Stimulated activated effector memory CD8-positive, alpha-beta T cell treated with anti-CD3 and anti-CD28 coated beads, Interleukin-12 subunit alpha, Interleukin-12 subunit beta, amount 100 ng/mL, for 72 hours (primary cell): ENCODE data around the gene CFB.

Source experiments
- ATAC-seq: fragments of 150-1000 bp; cut with Tn5 transposase; 2 replicates; pipeline ENCODE4 v1.10.0; 2021
- DNase-seq, 2 donors: peaks; one replicate each; pipeline ENCODE4 v3.0.0; 2021 to 2022; ENCODE audit warnings: low spot score in 2 of 2
- H3K27ac Mint-ChIP-seq: one replicate; pipeline ENCODE4 v1.8.0; 2022; ENCODE audit warnings: mild to moderate bottlenecking, mixed read lengths
- H3K36me3 Mint-ChIP-seq: one replicate; pipeline ENCODE4 v1.8.0; 2022; ENCODE audit warnings: mild to moderate bottlenecking, mixed read lengths
- H3K4me1 Mint-ChIP-seq: one replicate; pipeline ENCODE4 v1.8.0; 2022; ENCODE audit warnings: mixed read lengths
- H3K4me3 Mint-ChIP-seq: one replicate; pipeline ENCODE4 v1.8.0; 2022; ENCODE audit warnings: mild to moderate bottlenecking, mixed read lengths
- H3K9me3 Mint-ChIP-seq: one replicate; pipeline ENCODE4 v1.8.0; 2022; ENCODE audit warnings: mixed read lengths

The CFB gene

DNA sequence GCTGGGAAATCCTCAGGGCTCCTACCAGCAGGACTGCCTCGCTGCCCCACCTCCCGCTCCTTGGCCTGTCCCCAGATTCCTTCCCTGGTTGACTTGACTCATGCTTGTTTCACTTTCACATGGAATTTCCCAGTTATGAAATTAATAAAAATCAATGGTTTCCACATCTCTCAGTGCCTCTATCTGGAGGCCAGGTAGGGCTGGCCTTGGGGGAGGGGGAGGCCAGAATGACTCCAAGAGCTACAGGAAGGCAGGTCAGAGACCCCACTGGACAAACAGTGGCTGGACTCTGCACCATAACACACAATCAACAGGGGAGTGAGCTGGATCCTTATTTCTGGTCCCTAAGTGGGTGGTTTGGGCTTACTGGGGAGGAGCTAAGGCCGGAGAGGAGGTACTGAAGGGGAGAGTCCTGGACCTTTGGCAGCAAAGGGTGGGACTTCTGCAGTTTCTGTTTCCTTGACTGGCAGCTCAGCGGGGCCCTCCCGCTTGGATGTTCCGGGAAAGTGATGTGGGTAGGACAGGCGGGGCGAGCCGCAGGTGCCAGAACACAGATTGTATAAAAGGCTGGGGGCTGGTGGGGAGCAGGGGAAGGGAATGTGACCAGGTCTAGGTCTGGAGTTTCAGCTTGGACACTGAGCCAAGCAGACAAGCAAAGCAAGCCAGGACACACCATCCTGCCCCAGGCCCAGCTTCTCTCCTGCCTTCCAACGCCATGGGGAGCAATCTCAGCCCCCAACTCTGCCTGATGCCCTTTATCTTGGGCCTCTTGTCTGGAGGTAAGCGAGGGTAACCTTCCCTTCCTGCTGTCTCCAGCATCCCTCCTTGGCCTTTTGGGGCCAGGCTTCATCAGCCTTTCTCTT is at the start of gene CFB:
CFB (plus strand) TSS at position 589 of the 863 bp plus-strand sequence; CDS start at position 716, 127 bp downstream.
- no peak within 1 kb of the TSS for H3K27ac Mint-ChIP-seq
- DNase-seq = no peak
- H3K36me3 Mint-ChIP-seq = no peaks in the 10 kb centered on the region
- H3K9me3 Mint-ChIP-seq = no peaks in the 10 kb centered on the region
- no peak within 1 kb of the TSS for H3K4me3 Mint-ChIP-seq
- no peak for ATAC-seq
- peaks cover 10% of the 10 kb centered on the region for H3K4me1 Mint-ChIP-seq

DNA sequence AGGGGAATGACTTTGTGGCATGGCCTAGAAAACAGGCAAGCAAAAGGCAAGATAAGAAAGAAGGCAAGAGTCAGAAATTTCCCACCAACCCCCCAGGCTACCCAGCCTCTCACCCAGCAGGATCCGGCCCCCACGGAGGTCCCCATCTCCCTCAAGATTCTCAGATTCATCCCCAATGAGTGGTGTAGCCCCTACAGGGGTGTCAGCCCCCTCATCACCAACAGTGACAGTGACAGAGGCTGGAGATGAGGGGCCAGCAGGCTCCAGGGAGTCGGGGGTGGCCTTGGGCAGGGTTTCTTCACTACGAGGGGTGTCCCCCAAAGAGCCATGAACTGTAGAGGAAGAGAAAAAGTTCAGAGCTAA is 49.4 kb upstream of the CFB start:
- DNase-seq = no peak
- ATAC-seq = no peak
- H3K9me3 Mint-ChIP-seq = no peaks in the 10 kb centered on the region

DNA sequence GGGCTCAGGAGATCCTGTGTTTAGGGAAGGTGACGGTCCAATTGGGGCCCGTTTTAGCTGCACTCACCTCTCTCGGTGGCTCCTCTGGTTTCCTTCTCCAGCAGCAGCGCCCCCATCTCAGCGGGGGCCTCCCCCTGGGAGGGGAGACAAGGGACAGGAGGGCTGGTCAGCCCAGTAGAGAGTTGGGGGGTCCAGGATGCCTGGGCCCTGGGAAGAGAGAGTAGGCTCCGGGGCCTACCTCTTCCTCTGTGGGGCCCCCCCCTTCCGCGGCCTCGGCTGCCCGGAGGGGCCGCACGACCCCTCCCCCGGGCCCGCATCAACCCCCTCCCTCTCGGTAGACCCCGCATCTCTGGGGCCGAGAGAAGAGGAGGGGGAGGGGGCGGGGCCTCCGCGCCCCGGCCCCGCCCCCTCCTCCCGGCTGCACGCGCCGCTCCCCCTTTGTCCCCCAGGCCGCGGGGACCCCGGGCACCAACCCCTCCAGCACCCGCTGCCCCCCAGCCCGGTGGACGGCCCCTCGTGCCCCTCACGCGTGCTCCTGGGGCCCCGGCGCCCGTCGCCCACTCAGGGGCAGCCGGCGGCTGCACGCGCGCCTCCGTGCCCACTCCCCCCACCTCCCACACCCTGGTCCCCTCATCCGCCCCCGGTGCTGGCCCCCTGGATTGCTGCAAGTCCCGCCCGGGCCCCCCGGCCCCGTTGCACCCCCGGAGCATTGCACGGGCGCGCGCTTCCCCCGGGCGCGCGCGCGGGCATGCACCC is 48.9 kb upstream of the CFB start:
- Mint-ChIP-seq H3K9me3 (no peaks in the 10 kb centered on the region), H3K36me3 (peaks cover 51% of the 10 kb centered on the region)
- DNase-seq = peak in 1 of 2 donors; percentile 63

More for the DNA sequence above, 49.4 kb upstream of the CFB start:
- peak overlapping the region; percentile 91 for H3K27ac Mint-ChIP-seq
- peak overlapping the region; percentile 82 for H3K4me3 Mint-ChIP-seq
- peaks cover 33% of the 10 kb centered on the region for H3K4me1 Mint-ChIP-seq
- peaks cover 53% of the 10 kb centered on the region for H3K36me3 Mint-ChIP-seq

DNA sequence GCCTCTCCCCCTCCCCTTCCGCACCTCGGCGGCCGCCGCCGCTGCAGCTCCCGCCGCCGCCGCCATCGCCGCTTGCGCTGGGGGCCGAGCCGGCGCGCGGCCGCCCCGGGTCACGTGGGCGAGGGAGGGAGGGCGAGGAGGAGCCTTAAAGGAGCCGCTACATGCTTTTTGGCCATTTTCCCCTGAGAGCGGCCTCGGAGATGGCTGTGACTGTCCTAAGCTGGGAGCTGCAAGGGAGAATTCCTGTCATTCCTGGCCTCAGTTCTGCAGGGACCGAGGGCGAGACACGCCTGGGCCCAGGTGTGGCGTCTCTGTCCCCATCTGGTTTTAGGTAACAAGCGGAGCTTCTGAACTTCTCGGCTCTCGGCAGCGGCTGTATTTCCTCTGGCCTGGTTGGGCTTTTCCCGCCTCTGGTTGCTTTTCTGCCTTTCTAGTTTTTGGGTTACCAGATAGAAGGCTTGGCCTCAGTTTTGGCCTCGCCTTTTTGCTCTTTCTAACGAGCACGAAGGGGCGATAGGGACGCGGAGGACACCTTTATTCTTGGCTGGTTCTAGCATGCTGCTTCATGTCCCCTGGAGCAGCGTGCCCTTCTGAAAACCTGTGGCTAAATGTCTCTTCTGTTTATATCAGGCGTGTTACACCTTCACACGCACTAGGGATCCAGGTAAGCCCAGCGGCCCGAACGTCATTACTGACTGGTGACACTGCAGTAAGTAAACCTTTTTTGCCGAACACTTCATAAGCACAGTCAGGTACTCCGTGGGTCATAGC is 48.1 kb upstream of the CFB start, which contains the start of gene EHMT2:
EHMT2 (minus strand) TSS at position 87 of the 771 bp plus-strand sequence; CDS start at position 66, 21 bp downstream.
- Mint-ChIP-seq H3K27ac (peak within 1 kb of the TSS; percentile 91), H3K36me3 (peaks cover 52% of the 10 kb centered on the region), H3K9me3 (no peaks in the 10 kb centered on the region), H3K4me1 (peaks cover 40% of the 10 kb centered on the region), H3K4me3 (peak within 1 kb of the TSS; percentile 94)
- DNase-seq (peak; percentile 78 to 90), ATAC-seq (peak; percentile 78)

More for the DNA sequence above, 48.9 kb upstream of the CFB start:
- Mint-ChIP-seq H3K27ac (peak overlapping the region; percentile 91), H3K4me3 (peak overlapping the region; percentile 94), H3K4me1 (peaks cover 33% of the 10 kb centered on the region)
- peak; percentile 1 for ATAC-seq

DNA sequence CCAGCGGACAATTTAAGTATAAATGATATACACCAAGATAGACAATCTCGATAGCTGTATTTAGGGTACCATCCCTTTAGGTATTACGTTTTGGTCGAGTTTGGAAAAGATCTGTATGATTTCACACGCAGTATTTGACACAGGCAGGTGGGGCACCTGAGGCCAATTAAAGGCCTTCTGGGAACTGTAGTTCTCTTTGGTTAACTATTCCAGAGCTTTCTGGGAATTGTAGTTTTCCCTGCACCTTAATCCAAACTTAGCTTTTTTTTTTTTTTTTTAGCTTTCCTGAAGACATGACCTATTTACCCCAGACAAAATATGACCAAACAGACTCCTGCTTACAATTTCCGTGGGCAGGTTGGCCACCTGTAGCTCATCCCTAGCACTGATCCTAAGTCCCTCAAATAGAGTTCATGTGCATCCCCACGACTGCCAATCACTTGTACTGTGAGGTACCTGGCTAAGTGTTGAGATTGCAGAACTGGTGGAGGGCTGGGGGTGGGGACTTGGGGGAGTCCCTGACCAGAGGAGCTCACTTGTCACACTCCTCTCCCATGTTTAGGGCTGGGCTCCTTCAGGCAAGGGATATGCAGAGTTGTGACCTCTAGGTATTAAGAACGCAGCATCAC is 47.4 kb upstream of the CFB start:
- Mint-ChIP-seq H3K4me3 (peak overlapping the region; percentile 94), H3K4me1 (peaks cover 45% of the 10 kb centered on the region), H3K36me3 (peaks cover 48% of the 10 kb centered on the region), H3K27ac (peak overlapping the region; percentile 91), H3K9me3 (no peaks in the 10 kb centered on the region)
- DNase-seq (no peak), ATAC-seq (peak; percentile 2)

DNA sequence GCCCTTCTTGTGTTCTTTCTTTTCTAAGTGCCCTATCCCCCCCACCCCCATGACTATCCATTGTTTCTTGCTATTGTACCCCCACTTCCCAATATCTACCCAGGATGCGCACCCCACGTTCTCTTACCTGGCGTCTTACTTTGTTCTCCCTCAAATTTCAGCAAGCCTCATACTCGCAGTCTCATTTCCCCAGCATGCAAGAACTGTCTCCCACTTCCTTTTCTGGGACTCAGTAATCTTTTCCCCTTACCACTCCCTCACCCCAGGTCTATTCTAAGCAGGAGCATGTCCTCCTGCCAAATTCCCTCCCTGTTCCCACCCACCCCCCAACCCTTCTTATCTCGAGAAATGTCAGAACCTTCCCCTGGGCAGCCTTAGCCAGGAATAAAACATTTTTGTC is 46.7 kb upstream of the CFB start:
- Mint-ChIP-seq H3K36me3 (peaks cover 41% of the 10 kb centered on the region), H3K4me3 (peak overlapping the region; percentile 94), H3K27ac (no peak overlapping the region), H3K4me1 (peaks cover 45% of the 10 kb centered on the region), H3K9me3 (no peaks in the 10 kb centered on the region)
- ATAC-seq = no peak
- DNase-seq = no peak

DNA sequence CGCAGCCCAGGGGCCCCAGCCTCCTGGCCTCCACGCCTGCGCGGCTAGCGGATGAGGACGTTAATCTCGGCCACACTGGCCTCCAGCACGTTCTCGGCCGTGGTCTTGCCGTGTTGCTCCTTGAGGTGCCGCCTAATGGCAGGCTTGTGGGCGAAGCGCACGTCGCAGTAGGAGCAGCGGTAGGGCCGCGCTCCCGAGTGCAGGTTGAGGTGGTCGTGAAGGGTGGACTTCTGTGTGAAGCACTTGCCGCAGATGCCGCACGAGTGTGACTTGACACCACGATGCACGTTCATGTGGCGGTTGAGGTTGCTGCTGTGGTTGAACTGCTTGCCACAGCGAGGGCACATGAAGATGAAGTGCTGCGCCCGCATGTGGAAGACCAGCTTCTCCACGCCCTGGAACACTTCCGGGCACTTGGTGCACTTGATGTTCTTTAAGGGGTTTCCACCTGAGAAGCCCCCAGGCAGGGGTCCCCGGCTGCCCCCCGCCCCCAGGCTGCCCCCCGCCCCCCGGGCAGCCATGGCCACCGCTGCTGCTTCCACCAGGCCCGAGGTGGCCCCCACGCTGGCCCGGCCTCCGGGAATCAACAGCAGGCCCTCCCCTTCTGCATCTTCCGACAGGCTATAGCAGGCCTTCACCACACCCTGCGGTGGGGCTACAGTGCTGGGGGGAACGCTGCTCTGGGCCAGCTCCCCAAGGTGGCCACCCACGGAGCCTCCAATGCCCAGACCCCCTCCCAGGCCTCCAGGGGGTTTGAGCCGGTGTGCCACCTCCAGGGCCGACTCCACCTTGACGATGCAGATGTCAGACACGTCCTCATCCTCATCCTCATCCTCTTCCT is 45.8 kb upstream of the CFB start:
- peak overlapping the region; percentile 94 for H3K4me3 Mint-ChIP-seq
- peaks cover 45% of the 10 kb centered on the region for H3K4me1 Mint-ChIP-seq
- no peak for ATAC-seq
- H3K27ac Mint-ChIP-seq = no peak overlapping the region
- no peak for DNase-seq
- peaks cover 32% of the 10 kb centered on the region for H3K36me3 Mint-ChIP-seq
- H3K9me3 Mint-ChIP-seq = no peaks in the 10 kb centered on the region

DNA sequence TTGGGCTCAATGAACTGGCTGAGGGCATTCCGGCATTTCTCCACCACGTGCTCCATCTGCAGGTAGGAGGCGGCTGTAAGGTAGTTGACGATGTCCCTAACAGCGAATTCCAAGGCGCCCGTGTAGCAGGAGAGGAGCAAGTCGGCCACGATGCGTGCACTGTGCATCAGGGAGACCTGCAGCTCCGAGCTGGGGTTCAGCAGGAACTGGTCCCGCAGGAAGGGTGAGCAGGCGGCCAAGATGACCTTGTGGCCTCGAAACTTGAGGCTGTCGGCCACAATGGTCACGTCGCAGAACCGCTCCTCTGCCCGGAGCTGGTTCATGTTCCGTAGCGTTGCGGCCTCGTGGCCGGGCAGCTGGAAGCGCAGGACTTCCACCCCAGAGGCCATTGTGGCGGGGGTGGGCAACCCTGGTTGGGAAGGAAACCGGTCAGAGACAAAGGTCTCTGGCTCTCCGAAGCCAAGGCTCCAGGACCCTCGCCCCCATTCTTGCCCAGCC is 44.9 kb upstream of the CFB start:
- H3K27ac Mint-ChIP-seq = no peak overlapping the region
- no peaks in the 10 kb centered on the region for H3K9me3 Mint-ChIP-seq
- ATAC-seq = no peak

DNA sequence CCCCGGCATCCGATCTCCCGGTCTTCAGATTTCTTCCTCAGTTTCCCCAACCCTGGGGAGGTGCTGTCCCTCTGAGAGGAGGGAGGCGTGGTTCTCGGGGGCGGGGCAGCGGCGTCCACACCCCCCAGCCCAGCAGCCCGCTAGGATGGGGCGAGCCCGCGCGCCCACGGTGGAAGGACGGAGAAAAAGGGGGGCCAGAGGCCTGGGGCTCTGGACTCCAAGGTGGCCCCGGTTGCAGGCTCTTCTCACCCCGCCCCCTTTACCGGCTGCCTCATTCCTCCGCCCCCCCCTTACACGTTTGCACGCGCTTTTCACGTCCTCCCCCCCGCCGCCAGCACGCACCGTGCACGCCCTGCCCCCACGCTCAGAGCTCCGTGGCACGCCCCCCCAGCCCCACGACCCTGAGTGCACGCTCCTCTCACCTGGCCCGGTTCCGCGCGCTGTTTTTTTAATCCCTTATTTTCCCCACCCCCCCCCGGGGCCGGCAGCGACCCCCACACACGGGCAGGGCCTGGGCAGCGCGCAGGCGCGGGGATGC is 44.4 kb upstream of the CFB start:
- Mint-ChIP-seq H3K36me3 (peaks cover 18% of the 10 kb centered on the region), H3K9me3 (no peaks in the 10 kb centered on the region), H3K4me3 (peak overlapping the region; percentile 72), H3K4me1 (peaks cover 35% of the 10 kb centered on the region), H3K27ac (peak overlapping the region; percentile 57)
- ATAC-seq (peak; percentile 25), DNase-seq (peak; percentile 29 to 76)

More for the DNA sequence above, 44.9 kb upstream of the CFB start:
- peak overlapping the region; percentile 72 for H3K4me3 Mint-ChIP-seq
- peaks cover 40% of the 10 kb centered on the region for H3K4me1 Mint-ChIP-seq
- DNase-seq = no peak
- peaks cover 23% of the 10 kb centered on the region for H3K36me3 Mint-ChIP-seq

DNA sequence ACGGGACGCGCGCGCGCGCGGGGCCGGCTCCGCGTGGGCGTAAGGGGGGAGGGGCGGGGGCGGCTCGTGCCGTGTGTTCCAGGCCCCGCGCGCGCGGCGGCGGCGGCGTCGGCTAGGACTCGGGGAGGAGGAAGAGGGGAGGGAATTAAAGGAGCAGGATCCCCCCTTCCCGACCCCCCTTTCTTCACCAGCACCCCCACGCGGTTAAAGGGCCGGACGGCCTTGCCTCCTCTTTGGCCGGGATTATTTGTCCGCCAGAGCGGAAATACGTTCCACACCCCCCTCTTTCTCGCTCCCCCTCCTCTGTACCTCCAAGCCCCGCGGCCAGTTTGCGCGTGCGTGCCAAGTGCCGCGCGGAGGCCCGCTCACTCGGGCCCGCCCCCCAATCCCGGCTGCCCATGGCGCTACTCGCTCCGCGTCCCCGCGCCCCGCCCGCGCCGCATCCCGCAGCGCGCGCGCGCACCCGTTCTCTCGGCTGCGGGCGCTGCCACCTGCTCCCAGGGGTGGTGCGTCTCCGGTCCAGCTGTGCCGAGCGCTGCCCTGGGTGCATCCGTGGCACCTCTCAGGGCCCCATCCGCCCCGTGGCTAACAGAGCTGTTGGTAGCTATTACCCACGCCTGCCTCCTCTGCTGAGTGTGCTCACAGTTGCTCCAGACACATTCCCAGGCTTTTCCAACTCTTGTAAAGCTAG is 43.8 kb upstream of the CFB start, which contains the start of gene ZBTB12:
ZBTB12 (minus strand) TSS at position 134 of the 691 bp plus-strand sequence. CDS start 781 bp downstream, outside the sequence.
- DNase-seq (peak; percentile 72 to 92), ATAC-seq (peak; percentile 80)
- Mint-ChIP-seq H3K9me3 (no peaks in the 10 kb centered on the region), H3K27ac (peak within 1 kb of the TSS; percentile 57), H3K4me3 (peak within 1 kb of the TSS; percentile 72), H3K4me1 (peaks cover 32% of the 10 kb centered on the region), H3K36me3 (peaks cover 15% of the 10 kb centered on the region)

DNA sequence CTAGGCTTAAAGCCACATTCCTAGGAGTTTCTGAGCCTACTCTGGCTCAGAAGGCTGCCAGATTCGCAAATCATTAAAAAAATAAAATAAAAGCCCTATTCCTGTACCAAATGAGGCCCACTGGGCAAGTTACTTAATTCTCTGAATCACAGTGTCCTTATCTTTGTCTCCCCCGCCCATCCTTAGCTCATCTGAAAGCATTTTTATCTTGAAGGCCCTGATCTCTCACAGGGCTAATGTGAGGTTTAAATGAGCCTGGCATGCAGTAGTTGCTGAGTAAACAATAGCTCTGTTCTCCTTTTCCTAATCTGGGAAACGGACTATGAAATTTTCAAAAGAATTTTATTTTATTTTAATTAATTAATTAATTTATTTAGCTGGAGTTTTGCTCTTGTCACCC is 41.9 kb upstream of the CFB start:
- Mint-ChIP-seq H3K4me3 (no peak overlapping the region), H3K36me3 (peaks cover 15% of the 10 kb centered on the region), H3K9me3 (no peaks in the 10 kb centered on the region), H3K4me1 (peaks cover 28% of the 10 kb centered on the region), H3K27ac (no peak overlapping the region)
- DNase-seq (no peak), ATAC-seq (no peak)

DNA sequence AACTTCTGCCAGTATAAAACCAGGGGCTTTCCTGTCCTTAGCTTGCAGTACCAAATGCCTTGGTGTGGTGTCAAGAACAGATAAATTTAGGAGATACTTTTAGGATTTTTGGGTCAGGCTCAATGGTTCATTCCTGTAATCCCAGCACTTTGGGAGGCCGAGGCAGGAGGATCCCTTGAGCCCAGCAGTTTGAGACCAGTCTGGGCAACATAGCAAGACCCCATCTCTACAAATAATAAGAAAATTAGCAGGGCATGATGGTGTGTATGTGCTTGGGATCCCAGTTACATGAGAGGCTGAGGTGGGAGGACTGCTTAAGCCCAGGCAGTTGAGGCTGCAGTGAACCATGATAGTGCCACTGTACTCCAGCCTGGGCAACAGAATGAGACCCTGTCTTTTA is 40.9 kb upstream of the CFB start:
- DNase-seq (no peak), ATAC-seq (no peak)
- Mint-ChIP-seq H3K9me3 (no peaks in the 10 kb centered on the region), H3K27ac (no peak overlapping the region), H3K4me1 (peaks cover 19% of the 10 kb centered on the region), H3K4me3 (no peak overlapping the region), H3K36me3 (peaks cover 15% of the 10 kb centered on the region)

DNA sequence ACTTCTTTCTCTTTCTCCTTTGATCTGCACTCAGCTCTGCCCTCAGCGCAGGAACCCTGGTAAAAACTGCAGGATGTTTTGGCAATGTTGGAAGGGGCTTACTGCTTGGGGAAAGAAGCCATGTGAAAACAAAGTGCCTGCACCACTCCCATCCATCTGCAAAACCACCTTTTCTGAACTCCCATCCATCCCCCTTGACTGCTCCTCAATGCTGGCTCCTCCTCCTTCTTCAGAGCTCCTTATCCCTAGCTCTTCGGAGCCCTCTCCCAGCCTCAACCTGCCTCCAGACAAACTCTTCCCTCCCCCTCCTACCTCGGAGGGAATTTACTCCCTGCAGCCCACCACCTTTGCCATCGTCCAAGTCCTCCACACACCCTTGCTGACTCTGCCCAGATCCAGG is 39.8 kb upstream of the CFB start:
- H3K4me1 Mint-ChIP-seq = peaks cover 19% of the 10 kb centered on the region
- no peak overlapping the region for H3K4me3 Mint-ChIP-seq
- H3K9me3 Mint-ChIP-seq = no peaks in the 10 kb centered on the region

More for the DNA sequence above, 39.8 kb upstream of the CFB start:
- ATAC-seq (no peak), DNase-seq (no peak)
- peaks cover 15% of the 10 kb centered on the region for H3K36me3 Mint-ChIP-seq
- H3K27ac Mint-ChIP-seq = no peak overlapping the region
